NK-92 (cell line): ENCODE data around the gene RASIP1.

ENCODE experiments used
- DNase-seq: peaks from one replicate; lab custom pipeline; 2025; ENCODE audit not compliant: unreplicated experiment; lab: John Stamatoyannopoulos, UW

Gene RASIP1

GRCh38 chr19:48676487-48676886 is 63.9 kb downstream of the RASIP1 start:
- no peak for DNase-seq

GRCh38 chr19:48674921-48675824 is 65.2 kb downstream of the RASIP1 start:
- DNase-seq, result no peak

GRCh38 chr19:48674216-48674809 is 66.1 kb downstream of the RASIP1 start:
- no peak for DNase-seq

- DNase-seq, result no peak
Measured at GRCh38 chr19:48673436-48674100, 66.8 kb downstream of the RASIP1 start.

- no peak for DNase-seq
Measured at GRCh38 chr19:48672994-48673393, 67.4 kb downstream of the RASIP1 start, which contains the start of gene NTN5. TSS of gene NTN5 (minus strand) at chr19:48673017. CDS start at chr19:48670986, 2,031 bp downstream.

- DNase-seq, result no peak
Measured at GRCh38 chr19:48671446-48671995, 68.9 kb downstream of the RASIP1 start.

GRCh38 chr19:48670699-48671445 is 69.5 kb downstream of the RASIP1 start:
- DNase-seq, result no peak
